Lung (tissue), 12 donors: ENCODE results near the gene MUC3A. TPM values are rescaled to one million over a fixed set of nuclear protein-coding genes. Genes with fewer than 3 reads are reported as not detected.
"Not testable (repeated sequence)": the region's sequence is repeated elsewhere in the genome, so short reads cannot be mapped to it uniquely, and the experiment has no call there.

Source experiments
- ATAC-seq: fragments of 200-7000 bp; cut with Tn5 transposase; one replicate; pipeline ENCODE4 v1.9.1; 2020; ENCODE audit warnings: moderate number of reproducible peaks; ENCODE audit not compliant: insufficient read depth, low FRiP score
- DNase-seq, 3 donors: peaks; one replicate each; pipeline ENCODE4 v3.0.0-alpha.2; 2013 to 2017
- H3K27ac ChIP-seq, 2 donors: one replicate each; pipeline ENCODE4 v1.5.1; 2013; ENCODE audit warnings: mild to moderate bottlenecking in 2 of 2, moderate library complexity in 2 of 2, control low read depth in 1 of 2, inconsistent platforms in 1 of 2, low read depth in 1 of 2, low read length in 1 of 2
- H3K27me3 ChIP-seq, 3 donors: one replicate each; pipeline ENCODE4 v1.5.1; 2013; ENCODE audit warnings: low read length in 2 of 3; ENCODE audit not compliant: control insufficient read depth in 3 of 3, insufficient read depth in 3 of 3
- H3K36me3 ChIP-seq, 4 donors: one replicate each; pipeline ENCODE4 v1.5.1; 2013; ENCODE audit warnings: low read length in 4 of 4, mild to moderate bottlenecking in 1 of 4, moderate library complexity in 1 of 4; ENCODE audit not compliant: control insufficient read depth in 4 of 4, insufficient read depth in 4 of 4
- H3K4me1 ChIP-seq, 5 donors: one replicate each; pipeline ENCODE4 v1.5.1; 2013; ENCODE audit warnings: low read length in 5 of 5, mild to moderate bottlenecking in 2 of 5, moderate library complexity in 1 of 5; ENCODE audit not compliant: control insufficient read depth in 5 of 5, insufficient read depth in 5 of 5
- H3K4me3 ChIP-seq: one replicate; pipeline ENCODE4 v1.5.1; 2013; ENCODE audit warnings: mild to moderate bottlenecking, control low read depth, moderate library complexity
- H3K9ac ChIP-seq, 2 donors: one replicate each; pipeline ENCODE4 v1.5.1; 2013; ENCODE audit warnings: low read length in 2 of 2, control low read depth in 1 of 2; ENCODE audit not compliant: insufficient read depth in 1 of 2
- H3K9me3 ChIP-seq, 4 donors: one replicate each; pipeline ENCODE4 v1.5.1; 2013; ENCODE audit warnings: low read length in 3 of 4, mild to moderate bottlenecking in 1 of 4, moderate library complexity in 1 of 4; ENCODE audit not compliant: control insufficient read depth in 4 of 4, insufficient read depth in 3 of 4
- WGBS, 2 donors: extraction: QIAGEN DNeasy Blood & Tissue Kit; methylation state at CpG; one replicate each; pipeline ENCODE4 v1.1.7; 2013; 5-methylcytosine and 5-hydroxymethylcytosine counted together
- polyA plus RNA-seq, 2 donors: library from polyadenylated mRNA; stranded (reverse); fragments of 200-250 nt; gene quantifications; one replicate each; pipeline ENCODE4 v1.2.1, GENCODE V29; 2013
- total RNA-seq, 2 donors: library from RNA; depleted of rRNA in 1 of 2; stranded (reverse); fragments of >200 nt in 1 of 2; gene quantifications; one replicate each; pipeline ENCODE4 v1.2.1, GENCODE V29; 2014 to 2021
- TF ChIP-seq, protein P1 (sequence below): IDR thresholded peaks from 2 replicates; pipeline ENCODE4 v1.5.1; 2012; ENCODE audit warnings: mild to moderate bottlenecking; ENCODE audit errors: control extremely low read depth, extremely low read depth
- donor health status: control.
- donor health status: control.
- donor health status: Bipolar disorder and iron deficiency.
- donor health status: healthy.
- donor health status: DM: yes; HTN: yes; CAD: no.

The MUC3A gene
- total and polyA plus RNA-seq, 4 donors: 0.53 to 5.5 (median 1.5) TPM

DNA sequence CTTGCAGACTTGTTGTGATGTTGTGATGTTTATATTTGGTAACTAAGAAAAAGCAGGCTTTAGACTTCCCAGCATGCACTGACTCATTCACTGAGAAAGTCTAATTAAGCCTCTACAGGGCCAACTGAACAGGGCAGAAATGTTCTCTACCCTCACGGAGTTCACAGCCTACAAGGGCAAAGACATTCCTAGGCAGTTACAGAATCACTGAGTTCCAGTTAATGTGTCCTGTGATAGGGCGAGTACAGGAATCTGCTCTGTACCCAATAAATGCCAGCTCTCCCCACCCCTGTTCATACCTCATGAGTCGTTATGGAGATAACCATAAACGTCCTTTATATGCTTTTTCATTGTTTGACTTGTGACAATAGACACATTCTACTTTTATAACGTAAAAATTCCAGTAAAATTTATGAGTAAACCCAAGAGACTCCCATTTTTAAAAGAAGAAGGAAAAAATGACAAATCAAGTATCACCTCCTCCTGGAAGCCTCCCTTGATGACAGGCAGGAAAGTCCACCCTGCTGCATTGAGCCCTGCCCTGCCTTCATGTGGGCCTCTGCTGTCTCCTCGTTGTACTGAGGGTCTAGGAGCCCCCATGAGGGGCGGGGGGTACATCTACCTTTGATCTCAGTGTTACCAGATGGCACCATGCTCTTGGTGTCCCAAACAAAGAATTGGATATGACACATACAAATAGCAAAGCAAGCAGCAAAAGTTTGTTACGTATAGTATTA is 34.3 kb downstream of the MUC3A start:
- H3K27ac ChIP-seq: no peak overlapping the region
- ATAC-seq (peak; percentile 75), DNase-seq (no peak)
- TF ChIP-seq, protein P1, sequence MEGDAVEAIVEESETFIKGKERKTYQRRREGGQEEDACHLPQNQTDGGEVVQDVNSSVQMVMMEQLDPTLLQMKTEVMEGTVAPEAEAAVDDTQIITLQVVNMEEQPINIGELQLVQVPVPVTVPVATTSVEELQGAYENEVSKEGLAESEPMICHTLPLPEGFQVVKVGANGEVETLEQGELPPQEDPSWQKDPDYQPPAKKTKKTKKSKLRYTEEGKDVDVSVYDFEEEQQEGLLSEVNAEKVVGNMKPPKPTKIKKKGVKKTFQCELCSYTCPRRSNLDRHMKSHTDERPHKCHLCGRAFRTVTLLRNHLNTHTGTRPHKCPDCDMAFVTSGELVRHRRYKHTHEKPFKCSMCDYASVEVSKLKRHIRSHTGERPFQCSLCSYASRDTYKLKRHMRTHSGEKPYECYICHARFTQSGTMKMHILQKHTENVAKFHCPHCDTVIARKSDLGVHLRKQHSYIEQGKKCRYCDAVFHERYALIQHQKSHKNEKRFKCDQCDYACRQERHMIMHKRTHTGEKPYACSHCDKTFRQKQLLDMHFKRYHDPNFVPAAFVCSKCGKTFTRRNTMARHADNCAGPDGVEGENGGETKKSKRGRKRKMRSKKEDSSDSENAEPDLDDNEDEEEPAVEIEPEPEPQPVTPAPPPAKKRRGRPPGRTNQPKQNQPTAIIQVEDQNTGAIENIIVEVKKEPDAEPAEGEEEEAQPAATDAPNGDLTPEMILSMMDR: no peak
- WGBS, 2 donors: 54 to 73% methylated on average over 8 of the region's 8 CpGs
- H3K9me3 ChIP-seq: no peaks in the 10 kb centered on the region
- H3K27me3 ChIP-seq: no peaks in the 10 kb centered on the region
- no peaks in the 10 kb centered on the region for H3K36me3 ChIP-seq
- no peak overlapping the region for H3K4me3 ChIP-seq
- H3K9ac ChIP-seq: no peak overlapping the region
- H3K4me1 ChIP-seq: no peaks in the 10 kb centered on the region

DNA sequence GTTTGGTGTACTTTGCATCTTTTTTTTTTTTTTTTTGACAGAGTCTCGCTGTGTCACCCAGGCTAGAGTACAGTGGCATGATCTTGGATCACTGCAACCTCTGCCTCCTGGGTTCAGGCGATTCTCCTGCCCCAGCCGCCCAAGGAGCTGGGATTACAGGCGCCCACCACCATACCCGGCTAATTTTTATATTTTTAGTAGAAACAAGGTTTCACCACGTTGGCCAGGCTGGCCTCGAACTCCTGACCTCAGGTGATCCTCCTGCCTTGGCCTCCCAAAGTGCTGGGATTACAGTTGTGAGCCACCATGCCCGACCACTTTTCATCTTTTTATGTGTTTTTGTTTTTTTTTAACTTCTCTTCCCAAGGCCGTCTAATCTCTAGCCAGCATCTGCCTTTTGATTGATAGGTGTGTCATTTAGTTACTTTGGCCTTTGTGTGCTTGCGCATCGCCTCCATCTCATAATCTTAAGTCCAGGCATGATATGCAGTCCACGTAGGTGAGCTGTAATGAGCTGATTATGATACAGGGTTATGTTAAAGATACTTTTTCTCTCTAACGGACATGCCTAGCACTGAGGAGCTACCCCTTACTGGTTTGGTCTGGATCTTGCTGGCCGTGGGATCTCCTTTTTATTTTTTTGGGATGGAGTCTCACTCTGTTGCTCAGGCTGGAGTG is 35.0 kb downstream of the MUC3A start:
- not testable (repeated sequence) for H3K27ac ChIP-seq, H3K4me1 ChIP-seq, H3K9ac ChIP-seq, H3K36me3 ChIP-seq, H3K4me3 ChIP-seq, H3K27me3 ChIP-seq, DNase-seq, ATAC-seq, H3K9me3 ChIP-seq
- WGBS, 2 donors: 73 to 77% methylated on average over 14 of the region's 14 CpGs

DNA sequence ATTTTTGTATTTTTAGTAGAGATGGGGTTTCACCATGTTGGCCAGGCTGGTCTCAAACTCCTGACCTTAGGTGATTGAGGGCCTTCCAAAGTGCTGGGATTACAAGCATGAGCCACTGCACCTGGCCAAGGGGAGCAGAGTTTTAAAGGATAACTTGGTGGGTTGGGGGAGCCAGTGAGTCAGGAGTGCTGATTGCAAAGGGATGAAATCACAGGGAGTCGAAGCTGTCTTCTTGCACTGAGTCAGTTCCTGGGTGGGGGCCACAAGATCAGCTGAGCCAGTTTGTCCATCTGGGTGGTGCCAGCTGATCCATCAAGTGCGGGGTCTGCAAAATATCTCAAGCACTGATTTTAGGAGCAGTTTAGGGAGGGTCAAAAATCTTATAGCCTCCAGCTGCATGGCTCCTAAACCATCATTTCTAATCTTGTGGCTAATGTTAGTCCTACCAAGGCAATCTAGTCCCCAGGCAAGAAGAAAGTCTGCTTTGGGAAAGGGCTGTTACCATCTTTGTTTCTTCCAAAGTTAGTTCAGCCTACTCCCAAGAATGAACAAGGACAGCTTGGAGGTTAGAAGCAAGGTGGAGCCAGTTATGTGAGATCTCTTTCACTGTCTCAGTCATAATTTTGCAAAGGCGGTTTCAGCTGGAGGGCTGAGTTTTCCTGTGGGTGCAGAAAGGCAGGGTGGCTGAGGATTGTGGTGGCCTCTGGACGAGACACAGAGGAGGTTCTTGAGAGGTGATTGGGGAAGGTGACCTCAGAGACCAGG is 35.9 kb downstream of the MUC3A start:
- not testable (repeated sequence) for H3K4me3 ChIP-seq, ATAC-seq, H3K4me1 ChIP-seq, H3K9me3 ChIP-seq, H3K9ac ChIP-seq, H3K36me3 ChIP-seq, DNase-seq, H3K27ac ChIP-seq, H3K27me3 ChIP-seq
- 60 to 69% methylated on average over 4 of the region's 4 CpGs for WGBS, 2 donors

DNA sequence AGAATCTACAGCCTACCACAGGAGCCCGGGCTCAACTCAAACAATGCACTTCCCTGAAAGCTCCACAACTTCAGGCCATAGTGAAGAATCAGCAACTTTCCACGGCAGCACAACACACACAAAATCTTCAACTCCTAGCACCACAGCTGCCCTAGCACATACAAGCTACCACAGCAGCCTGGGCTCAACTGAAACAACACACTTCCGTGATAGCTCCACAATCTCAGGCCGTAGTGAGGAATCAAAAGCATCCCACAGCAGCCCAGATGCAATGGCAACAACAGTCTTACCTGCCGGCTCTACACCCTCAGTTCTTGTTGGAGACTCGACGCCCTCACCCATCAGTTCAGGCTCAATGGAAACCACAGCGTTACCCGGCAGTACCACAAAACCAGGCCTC is 42.3 kb downstream of the MUC3A start:
- Histone ChIP-seq H3K4me1 (no peaks in the 10 kb centered on the region), H3K4me3 (no peak overlapping the region), H3K9ac (no peak overlapping the region), H3K36me3 (no peaks in the 10 kb centered on the region), H3K9me3 (no peaks in the 10 kb centered on the region), H3K27me3 (no peaks in the 10 kb centered on the region), H3K27ac (no peak overlapping the region)
- WGBS, 2 donors: 91 to 92% methylated on average over 9 of the region's 9 CpGs
- no peak for DNase-seq
- TF ChIP-seq, protein P1: no peak
- no peak for ATAC-seq

DNA sequence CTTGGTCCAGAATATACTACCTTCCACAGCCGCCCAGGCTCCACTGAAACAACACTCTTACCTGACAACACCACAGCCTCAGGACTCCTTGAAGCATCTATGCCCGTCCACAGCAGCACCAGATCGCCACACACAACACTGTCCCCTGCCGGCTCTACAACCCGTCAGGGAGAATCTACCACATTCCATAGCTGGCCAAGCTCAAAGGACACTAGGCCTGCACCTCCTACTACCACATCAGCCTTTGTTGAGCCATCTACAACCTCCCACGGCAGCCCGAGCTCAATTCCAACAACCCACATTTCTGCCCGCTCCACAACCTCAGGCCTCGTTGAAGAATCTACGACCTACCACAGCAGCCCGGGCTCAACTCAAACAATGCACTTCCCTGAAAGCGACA is 42.9 kb downstream of the MUC3A start:
- H3K4me3 ChIP-seq, H3K9me3 ChIP-seq, ATAC-seq, H3K4me1 ChIP-seq, H3K36me3 ChIP-seq, H3K27ac ChIP-seq, DNase-seq, H3K27me3 ChIP-seq, H3K9ac ChIP-seq: not testable (repeated sequence)
- 89 to 91% methylated on average over 11 to 12 of the region's 12 CpGs for WGBS, 2 donors

DNA sequence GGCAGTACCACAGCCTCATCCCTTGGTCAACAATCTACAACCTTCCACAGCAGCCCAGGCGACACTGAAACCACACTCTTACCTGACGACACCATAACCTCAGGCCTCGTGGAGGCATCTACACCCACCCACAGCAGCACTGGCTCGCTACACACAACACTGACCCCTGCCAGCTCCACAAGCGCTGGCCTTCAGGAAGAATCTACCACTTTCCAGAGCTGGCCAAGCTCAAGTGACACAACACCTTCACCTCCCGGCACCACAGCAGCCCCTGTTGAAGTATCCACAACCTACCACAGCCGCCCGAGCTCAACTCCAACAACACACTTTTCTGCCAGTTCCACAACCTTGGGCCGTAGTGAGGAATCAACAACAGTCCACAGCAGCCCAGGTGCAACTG is 45.3 kb downstream of the MUC3A start:
- H3K4me3 ChIP-seq, H3K9me3 ChIP-seq, ATAC-seq, H3K27me3 ChIP-seq, H3K9ac ChIP-seq, H3K36me3 ChIP-seq, H3K4me1 ChIP-seq, DNase-seq, H3K27ac ChIP-seq: not testable (repeated sequence)
- WGBS, 2 donors: no CpG with 5 or more reads among the region's 9 CpGs
